Measurements from ENCODE around the gene CCDC116.
"Not testable (repeated sequence)": the region's sequence is repeated elsewhere in the genome, so short reads cannot be mapped to it uniquely, and the experiment has no call there.

Gene CCDC116, protein sequence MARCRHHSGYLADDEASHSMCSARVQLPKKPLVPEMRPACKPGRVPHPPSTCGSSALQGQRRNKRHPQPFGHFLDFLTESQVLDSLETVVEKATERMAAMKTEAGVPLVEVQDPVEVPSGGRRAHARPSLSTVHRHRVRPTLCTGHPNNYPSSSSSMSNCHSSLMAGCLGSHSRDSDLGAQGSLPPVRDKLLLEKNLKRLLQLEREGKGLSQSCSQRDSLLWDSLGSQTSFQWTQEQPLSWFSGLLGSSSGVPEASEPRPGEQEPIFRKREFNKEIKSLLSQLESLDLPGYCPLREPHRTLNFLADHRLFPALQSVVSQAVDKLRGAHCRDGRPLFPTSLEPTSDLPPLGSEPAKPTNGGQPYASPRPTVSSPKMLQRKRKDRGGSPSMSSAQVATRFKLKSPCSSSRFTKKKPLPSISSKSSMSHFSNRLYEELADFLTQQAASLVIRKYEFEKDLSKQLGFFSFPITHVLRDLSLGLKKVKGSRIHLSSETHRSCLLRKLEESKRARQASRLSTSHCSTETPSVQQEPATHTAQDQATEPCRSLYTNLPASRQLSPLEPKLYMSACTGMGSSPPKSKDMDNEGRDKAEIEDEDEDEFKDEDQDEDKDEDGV

DNA sequence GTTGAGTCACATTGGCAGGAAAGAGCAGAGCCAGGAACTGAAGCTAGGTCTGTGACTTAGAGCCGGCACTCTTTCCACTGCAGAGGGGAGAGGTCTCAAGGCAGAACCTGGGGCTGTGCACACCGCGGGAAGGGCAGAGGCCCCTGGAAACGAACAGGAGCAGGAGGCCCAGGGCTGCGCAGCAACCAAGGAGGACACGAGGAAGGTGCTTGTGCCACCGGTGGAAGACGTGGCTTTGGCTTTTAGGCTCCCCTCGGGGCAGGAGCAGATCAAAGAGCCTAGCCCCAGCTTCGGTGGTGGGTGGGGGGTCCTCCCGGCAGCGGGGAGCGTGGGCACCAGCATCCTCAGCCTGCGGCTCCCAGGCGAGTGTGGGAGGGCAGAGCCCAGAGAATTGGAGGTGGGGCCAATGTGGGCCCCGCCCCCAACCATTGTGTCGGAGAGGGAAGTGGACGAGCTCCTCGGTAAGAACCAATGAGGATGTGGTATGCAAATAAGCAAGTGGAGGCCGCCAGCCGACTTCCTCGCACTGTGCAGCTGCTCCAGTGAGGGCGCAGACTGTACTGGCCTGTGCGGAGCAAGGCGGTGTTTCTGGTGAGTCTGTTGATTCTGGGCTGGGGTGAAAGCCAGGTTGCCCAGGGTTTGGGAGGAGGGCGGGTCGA is at the start of gene CCDC116:
Gene CCDC116 (plus strand): TSS at position 524 of the 659 bp plus-strand sequence. CDS start 422 bp downstream, outside the sequence.
- peak in 1 of 3 experiments; percentile 61 for DNase-seq (ENCODE audit: low read depth in 3 of 3)

DNA sequence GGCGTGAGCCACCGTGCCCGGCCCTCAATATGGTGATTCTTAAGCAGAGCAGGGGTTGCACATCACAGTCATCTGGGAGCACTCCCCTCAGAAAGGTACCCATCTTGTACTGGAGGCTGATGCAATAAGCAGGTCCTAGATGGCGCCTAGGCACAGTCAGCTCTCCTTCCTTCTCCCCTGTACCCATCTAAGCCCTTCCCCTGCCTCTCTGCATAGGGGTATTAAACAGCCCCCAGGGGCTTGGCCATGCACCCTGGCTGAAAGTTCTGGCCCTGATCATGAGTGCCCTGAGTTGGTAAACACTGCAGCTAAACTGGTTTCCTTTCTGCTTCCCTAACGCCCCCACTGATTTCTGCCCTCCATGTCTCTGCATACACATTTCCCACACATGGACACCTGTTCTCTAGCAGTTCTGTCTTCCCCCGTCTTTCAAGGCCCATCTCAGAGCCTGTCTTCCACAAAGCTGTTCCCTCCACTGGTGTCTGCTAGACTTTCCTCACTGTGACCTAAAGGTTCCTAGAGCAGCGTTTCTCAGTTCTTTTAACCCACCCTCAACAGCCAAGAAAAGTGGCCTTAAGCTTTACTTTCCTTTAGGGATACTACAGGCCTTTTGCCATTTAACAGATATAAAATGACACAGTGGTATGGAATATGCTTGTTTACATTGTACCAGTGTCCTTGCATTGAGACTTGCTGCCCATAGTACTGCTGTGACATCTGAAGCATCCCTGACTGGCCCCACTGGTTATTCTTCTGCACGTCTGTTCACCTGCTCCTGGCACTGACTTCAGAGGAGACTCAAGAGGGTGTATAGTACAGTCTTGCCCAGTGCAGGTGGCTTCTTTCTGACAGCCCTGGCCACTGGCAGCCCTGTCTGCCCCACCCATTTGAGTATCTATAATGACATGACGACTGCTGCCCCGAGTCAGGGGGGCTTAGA is 49.5 kb upstream of the CCDC116 start:
- no peak for DNase-seq (ENCODE audit: low read depth in 3 of 3)

DNA sequence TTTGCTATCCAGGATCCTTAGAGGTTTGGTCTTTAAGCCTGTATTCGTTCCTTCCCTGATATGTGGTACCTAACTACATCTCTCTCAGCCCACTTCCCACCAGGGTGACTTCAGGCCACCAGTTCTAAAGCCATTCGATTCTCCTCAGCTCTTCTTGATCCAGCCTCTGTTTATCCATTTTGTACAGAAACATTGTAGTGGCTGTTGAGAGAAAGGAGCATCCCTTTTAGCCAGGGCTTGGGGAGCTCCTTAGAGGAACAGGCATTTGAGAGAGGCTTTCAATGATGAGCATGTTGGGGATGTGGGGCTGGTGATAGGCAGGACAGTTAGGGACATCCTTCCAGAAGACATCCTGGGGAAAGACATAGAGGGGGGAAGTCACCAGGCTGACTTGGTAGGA is 47.2 kb upstream of the CCDC116 start:
- DNase-seq (ENCODE audit: low read depth in 3 of 3) = no peak

DNA sequence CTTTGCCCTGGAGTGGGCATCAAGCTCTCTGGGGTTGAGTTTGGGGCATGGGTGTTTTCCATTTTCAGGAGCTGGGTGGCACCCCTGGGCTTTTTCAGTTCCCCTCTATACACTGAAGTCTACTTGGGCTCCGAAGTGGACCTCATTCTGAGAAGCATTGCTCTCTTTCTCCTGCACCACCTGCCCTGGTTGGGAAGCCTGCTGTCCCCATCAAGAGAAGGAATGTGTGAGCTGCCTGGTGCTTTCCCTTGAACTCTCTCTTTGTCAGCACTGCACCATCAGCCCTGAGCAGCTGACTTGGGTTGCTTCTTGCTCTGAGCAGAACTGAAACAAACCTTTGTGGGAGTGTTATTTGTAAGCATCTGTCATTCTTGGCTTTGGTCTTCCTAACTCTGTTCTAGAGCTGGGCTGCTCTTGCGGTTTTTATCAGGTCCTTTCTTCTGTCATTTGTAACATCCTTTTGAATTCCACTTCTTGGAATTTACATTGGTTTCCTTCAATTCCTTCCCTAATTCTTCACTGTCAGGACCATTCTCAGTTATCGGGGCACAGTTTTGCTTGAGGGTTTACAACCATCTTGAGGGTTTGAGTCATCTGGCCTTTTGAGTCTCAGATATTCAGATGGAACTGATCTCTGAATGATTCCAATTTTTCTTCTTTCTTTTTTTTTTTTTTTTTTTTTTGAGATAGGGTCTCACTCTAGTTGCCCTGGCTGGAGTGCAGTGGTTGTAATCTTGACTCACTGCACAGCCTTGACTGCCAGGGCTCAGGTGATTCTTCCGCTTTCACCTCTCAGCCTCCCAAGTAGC is 44.6 kb upstream of the CCDC116 start:
- peak in 2 of 3 experiments; percentile 27 to 49 for DNase-seq (ENCODE audit: low read depth in 3 of 3)

DNA sequence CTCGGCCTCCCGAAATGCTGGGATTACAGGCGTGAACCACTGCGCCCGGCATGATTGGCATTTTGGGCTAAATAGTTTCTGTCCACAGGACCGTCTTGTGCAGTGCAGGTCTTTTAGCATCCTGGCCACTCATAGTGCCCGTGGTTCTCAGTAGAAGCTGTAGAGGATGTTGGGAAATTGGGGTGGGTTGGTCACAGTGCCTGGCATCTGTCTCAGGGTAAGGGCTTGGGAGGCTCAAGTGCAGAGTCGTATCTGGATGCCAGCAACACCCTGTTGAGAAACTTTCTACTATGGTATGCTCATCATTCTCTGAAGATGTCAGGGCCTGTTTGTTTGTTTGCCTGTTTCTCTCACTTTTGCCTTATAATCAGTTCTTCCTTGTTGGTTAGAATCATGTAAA is 43.2 kb upstream of the CCDC116 start:
- no peak for DNase-seq (ENCODE audit: low read depth in 3 of 3)

DNA sequence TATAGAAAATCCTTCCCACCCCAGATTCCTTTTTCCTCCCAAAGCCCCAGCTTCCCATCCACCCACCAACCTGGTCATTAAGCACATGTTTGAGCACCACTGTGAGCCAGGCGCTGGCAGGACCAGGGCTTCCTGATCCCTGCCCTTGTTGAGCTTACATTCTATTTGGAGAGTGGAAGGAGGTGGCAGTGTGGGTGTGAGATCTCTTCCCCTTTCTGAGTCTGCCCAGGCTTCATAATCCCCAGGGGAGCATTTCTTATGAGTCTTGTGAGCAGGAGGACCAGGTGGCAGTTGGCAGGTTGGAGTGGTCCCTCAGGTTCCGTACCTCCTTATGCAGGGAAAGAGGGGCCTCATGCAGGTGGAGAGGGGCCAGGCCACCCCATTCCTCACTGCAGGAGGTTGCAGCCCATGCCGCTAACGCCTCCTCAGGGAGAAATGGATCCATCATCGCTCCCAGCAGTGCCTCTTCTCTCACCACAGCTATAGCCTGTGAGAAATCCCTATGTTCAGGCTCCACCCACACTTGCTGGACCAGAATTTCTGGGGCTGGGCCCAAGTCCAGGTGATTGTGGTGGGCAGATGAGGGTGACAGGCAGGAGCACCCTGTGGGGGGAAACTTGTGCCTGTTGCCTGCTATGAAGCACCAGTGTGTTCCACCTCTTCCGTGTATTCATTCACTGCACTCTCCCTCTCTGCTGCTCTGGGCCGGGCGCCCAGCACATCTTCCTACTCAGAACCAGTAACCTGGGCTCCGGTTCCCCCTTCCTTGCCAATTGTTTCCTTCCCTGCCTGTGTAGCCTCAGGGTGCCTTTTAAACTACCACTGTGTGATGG is 41.5 kb upstream of the CCDC116 start:
- no peak for DNase-seq (ENCODE audit: low read depth in 3 of 3)

DNA sequence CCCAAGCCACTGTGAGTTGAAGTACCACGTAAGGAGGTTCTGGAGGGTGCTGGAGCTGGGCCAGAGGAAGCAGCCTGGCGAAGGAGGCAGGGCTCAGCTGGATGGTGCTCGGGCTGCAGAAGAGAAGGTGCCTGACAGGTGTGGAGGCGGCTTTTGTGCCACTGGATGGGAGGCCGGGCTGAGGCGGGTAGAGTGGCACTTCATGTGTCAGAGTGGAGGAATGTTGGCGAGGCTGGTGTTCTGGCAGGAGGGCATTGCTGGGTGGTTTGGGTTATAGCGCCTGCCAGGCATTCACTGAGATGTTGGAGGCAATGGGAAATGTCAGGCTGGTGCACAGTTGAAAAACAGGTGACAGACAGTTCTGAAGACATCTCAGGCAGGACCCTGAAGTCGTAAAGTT is 40.9 kb upstream of the CCDC116 start:
- DNase-seq (ENCODE audit: low read depth in 3 of 3) = no peak

DNA sequence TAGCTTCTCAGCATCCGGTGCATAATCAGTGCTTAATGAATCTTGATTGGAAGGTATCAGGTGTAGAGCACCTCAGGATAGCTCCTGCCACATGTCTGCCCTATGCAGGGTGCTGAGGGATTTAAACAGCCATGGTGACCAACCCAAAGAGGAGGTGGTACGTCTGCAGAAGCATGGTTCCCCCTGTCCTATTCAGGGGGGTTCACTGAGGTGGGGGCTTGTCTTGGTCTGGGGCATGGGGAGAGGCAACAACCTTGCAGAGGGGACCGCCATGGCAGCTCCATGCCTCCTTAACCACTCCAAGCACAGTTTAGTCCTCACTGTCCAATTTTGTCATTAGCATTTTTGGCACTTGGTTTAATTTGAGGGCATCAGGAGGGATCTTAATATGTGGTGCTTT is 40.1 kb upstream of the CCDC116 start:
- no peak for DNase-seq (ENCODE audit: low read depth in 3 of 3)

DNA sequence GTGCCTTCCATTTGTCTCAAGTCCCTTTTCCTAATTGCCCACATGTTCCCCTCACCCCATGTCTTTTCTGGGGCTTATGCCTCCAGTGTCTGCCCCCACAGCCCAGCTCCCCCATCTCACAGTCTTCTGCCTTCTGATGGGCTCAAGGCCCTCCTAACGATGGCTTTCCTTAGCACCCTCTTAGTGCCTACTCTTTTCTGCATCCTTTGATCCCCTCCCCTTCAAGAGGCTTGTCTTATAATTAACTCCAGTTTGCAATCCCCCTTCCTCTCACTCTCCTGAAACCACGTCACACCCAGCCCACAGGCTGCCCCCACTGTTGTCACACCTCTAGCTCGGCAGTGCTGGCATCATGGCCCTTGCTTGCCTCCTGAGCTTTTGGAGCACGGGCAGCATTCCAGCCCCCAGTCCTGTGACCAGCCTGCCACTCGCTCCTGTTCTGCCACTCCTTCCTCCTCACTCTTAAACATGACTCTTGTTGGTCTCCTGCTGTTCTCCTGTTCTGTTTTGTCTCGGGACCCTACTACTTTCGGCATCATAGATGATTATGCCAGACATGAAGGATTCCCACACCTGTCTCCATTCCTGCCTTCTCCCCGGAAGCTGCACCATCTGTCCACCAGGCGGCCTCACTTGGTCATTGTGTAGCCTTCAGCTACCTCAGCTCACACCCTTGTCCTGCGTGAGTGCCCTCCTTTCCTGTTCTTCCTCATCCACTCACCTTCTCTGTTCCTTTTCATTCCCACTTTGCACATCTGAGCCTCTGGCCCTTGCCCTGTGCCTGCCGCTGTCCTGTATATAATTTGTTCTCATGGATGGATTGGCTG is 38.9 kb upstream of the CCDC116 start:
- DNase-seq (ENCODE audit: low read depth in 3 of 3) = no peak

DNA sequence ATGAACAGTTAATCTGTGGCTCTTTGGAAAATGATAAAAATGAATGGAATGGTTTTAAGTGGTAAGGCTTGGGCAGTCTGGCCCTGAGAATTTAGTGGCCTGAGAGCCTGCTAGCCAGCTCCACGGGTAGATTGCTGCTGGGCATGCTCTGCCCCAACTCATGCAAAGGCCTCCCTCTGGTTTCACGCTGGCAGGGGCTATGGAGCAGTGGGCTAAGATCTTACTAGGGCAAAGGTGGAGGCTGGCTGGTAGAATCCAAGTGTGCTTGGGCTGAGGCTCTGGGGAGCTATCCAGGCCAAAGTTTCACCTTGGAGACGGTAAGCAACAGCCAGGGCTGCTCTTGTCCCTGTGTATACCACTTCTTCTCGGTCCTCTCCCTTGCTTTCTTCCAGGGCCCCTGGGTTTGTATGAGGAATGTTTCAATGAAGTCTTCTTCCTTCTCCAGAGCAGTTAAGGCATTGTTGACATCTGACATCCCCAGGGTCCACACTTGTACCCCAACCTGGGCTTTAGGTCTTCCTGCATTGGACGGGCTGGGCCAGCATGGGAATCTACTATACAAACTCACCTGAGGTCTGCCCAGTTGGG is 37.6 kb upstream of the CCDC116 start:
- no peak for DNase-seq (ENCODE audit: low read depth in 3 of 3)

DNA sequence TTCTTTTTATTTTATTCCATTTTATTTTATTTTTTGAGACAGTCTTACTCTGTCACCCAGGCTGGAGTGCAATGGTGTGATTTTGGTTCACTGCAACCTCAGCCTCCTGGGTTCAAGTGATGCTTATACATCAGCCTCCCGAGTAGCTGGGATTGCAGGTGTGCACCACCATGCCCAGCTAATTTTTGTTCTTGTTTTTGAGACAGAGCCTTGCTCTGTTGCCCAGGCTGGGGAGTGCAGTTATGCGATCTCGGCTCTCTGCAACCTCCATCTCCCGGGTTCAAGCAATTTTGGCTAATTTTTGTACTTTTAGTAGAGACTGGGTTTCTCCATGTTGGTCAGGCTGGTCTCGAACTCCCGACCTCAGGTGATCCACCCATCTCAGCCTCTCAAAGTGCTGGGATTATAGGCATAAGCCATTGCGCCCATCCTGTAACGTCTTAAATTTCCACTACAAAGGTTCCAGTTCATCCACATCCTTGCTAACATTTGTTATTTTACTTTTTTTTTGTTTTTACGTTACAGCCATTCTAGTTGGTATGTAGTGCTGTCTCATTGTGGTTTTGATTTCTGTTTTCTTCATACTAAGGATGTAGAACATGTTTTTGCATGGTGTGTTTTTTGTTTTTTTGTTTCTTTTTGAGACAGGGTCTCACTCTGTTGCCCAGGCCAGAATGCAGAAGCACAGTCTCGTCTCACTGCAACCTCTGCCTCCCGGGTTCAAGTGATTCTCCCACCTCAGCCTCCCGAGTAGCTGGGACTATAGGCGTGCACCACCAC is 36.0 kb upstream of the CCDC116 start:
- DNase-seq (ENCODE audit: low read depth in 3 of 3) = not testable (repeated sequence)

DNA sequence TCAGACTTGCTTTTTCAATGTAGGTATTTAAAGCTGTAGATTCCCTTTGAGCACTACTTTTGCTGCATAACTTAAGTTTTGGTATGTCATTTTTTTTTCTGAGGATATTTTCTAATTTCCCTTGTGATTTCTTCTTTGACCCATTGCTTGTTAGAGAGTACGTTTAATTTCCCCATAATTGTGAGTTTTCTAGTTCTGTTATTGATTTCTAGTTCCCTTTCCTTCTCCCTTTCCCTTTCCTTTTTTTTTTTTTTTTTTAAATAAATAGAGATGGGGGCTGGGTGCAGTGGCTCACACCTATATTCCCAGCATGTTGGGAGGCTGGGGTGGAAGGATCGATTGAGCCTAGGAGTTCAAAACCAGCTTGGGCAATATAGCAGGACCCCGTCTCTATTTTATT is 34.3 kb upstream of the CCDC116 start:
- DNase-seq (ENCODE audit: low read depth in 3 of 3) = no peak

DNA sequence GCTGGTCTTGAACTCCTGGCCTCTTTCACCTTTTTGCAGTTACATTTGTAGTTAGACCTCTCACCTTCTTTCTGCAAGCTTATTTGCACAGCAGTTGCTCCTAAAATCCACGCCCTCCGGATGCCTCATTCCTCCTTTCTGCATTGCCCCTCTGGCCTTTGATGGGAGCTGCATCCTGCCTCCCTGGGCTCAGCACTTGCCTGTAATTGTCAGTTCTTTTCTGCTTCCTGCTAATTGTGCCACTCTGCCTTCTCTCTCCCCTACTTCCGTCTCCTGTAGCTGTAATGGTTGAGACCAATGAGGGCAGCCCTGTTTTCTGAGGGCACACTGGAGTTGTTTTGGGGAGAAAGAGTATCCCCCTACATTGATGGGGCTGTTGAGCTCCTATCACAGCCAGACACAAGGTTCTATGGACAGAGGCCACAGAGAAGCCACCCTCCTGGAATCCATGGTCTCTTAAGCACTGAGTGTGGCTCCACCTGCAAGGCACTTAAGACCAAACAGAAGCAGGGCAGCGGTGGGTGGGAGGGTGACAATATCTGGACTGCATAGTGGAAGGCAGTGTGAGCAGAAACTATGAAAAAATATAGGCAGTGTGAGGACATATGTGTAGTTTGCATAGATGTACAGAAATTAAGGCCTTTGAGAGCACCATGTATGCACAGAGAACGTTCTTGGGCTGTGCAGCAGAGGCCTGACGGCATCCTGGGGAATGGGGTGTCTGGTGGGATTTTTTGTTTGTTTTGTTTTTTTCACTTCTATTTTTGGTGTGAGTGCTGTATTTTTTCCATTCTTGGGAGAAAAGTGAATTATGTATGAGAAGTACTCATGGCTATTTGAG is 33.3 kb upstream of the CCDC116 start:
- DNase-seq (ENCODE audit: low read depth in 3 of 3) = no peak

DNA sequence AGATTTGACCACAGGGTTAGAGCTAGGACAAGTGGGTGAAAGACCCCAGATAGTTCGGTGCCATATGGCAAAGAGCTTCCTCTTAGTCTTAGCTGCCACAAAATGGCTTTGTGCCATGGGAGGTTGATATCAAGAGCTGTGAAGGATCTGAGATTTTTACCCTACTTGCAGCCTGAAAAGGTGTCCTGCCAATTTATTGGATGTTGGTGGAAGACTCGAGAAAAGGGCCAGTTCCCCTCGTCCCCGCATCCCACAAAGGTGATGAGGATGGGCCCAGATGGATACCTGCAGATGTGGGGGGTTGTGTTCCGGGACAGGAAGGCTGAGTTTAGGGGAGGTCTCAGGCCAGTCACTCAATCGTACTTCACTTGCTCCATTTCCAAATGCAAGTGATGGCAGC is 30.0 kb upstream of the CCDC116 start:
- DNase-seq (ENCODE audit: low read depth in 3 of 3) = no peak

DNA sequence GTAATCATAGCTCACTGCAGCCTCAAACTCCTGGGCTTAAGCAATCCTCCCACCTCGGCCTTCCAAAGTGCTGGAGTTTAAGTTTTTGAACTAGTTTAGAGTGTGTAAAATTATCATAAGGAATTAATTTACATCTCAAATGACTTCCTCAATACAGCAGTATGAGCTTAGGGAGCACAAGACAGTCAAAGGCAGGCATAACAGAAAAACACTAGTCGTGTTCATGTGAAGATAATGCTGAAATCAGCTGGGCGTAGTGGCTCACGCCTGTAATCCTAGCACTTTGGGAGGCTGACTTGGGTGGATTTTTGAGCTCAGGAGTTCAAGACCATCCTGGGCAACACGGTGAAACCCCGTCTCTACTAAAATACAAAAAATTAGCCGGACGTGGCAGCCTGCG is 28.6 kb upstream of the CCDC116 start:
- no peak for DNase-seq (ENCODE audit: low read depth in 3 of 3)

DNA sequence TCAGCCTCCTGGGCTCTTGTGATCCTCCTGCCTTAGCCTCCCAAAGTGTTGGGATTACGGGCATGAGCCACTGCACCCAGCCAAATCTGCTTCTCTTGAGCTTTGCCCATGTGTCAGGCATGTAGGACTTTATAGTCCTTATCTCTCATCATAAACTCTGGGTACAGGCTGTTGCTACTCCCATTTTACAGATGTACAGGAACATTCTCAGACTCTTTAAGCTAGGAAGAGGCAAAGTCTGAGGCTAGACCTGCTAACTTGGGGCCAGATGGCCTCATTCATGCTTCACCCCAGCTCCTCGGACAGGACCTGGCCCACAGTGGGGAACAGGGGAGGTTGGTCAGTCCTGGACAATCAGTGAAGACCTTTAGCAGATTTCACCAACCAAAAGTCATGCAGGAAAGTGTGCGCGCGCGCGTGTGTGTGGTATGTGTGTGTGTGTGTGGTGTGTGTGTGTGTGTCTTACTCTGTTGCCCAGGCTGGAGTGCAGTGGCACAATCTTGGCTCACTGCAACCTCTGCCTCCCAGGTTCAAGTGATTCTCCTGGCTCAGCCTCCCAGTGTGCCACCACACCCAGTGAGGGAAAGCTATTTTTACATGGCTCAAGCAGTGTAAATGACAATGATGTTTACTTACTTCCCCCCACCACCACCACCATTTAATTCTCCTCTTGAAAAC is 26.5 kb upstream of the CCDC116 start:
- no peak for DNase-seq (ENCODE audit: low read depth in 3 of 3)

All from stimulated activated CD4-positive, alpha-beta T cell treated with anti-CD3 and anti-CD28 coated beads, TNF-alpha, amount 100 ng/mL, for 24 hours (primary cell).